Glutamatergic neuron (in vitro differentiated cells): ENCODE measurements around the gene SLC37A1. TPM values are rescaled to one million over a fixed set of nuclear protein-coding genes. Genes with fewer than 3 reads are reported as not detected.

Experiments
- DNase-seq: peaks from one replicate; pipeline ENCODE4 v3.0.0; 2022
- H3K27ac Mint-ChIP-seq: one replicate; pipeline ENCODE4 v1.8.0; 2020; ENCODE audit warnings: mild to moderate bottlenecking, mixed read lengths, inconsistent platforms; ENCODE audit not compliant: unreplicated experiment
- H3K27me3 Mint-ChIP-seq: one replicate; pipeline ENCODE4 v1.8.0; 2020; ENCODE audit warnings: mild to moderate bottlenecking, moderate library complexity, mixed read lengths, inconsistent platforms; ENCODE audit not compliant: unreplicated experiment
- H3K36me3 Mint-ChIP-seq: one replicate; pipeline ENCODE4 v1.8.0; 2020; ENCODE audit warnings: mild to moderate bottlenecking, mixed read lengths, inconsistent platforms; ENCODE audit not compliant: unreplicated experiment
- H3K4me1 Mint-ChIP-seq: one replicate; pipeline ENCODE4 v1.8.0; 2020; ENCODE audit warnings: mild to moderate bottlenecking, low read depth, mixed read lengths, inconsistent platforms; ENCODE audit not compliant: unreplicated experiment
- H3K4me3 Mint-ChIP-seq: one replicate; pipeline ENCODE4 v1.8.0; 2020; ENCODE audit warnings: mild to moderate bottlenecking, mixed read lengths, inconsistent platforms; ENCODE audit not compliant: unreplicated experiment
- H3K9me3 Mint-ChIP-seq: one replicate; pipeline ENCODE4 v1.8.0; 2020; ENCODE audit warnings: mild to moderate bottlenecking, moderate library complexity, mixed read lengths, inconsistent platforms; ENCODE audit not compliant: unreplicated experiment
- total RNA-seq: library from RNA; stranded (reverse); fragmentation: NEBNext Ultra II Directional; extraction: Animal tissue kit (Norgen Biotek cat#: 25700); gene quantifications from one replicate; pipeline ENCODE4 v1.2.1, GENCODE V29; 2021; ENCODE audit not compliant: unreplicated experiment
- TF ChIP-seq, protein P1 (sequence below): fragments of 200-600 bp; sonication (generic); IDR thresholded peaks from one replicate; pipeline ENCODE4 v1.5.0; 2021; ENCODE audit not compliant: partially characterized antibody, unreplicated experiment

SLC37A1 gene
- total RNA-seq, 1 donor from 2014 or later: 65.7 TPM

DNA sequence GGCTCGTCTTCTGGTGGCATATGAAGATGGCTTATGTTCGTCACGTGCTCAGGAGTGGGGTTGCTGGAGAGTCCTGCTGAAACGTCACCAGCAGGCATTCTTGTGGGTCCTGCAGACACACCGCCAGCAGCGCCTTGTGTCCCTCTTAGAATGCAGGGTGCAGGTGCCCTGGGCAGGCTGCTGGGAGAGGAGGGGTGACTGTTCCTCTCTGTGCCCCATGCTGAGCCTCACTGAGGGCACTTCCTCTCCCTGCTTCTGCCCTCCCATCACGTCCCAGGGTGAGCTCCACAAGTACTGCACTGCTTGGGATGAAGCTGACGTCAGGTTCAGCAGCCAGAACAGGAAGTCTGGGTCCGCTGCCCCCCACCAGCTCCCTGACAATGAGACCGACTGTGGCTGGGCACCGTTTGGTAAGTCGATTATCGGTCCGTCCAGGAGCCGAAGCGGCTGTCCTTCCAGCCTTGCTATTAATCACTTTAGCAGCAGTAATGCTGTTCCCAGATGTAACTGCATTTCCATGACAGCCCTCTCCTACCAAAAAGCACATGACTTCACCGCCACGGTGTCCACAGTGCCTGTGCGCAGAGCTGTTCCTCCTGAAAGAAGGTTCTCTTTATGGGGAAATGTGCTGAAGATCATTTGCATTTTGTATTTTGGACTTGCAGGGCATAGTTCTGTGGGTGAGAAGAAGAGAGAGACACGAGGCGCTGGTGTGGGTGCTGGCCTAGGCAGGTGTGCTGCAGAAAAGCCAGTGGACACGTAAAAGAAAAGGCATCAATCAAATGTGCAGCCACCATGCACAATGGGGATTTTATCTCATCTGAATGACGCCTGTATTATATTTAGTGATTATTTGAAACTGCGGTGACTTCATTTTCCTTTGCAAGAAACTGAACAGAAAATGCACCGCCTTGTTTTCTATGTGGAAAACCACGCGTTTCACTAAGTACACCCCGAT, 21.0 kb downstream of the SLC37A1 start:
- peaks cover 20% of the 10 kb centered on the region for H3K4me1 Mint-ChIP-seq
- H3K27me3 Mint-ChIP-seq: no peaks in the 10 kb centered on the region
- DNase-seq: no peak
- no peaks in the 10 kb centered on the region for H3K36me3 Mint-ChIP-seq
- H3K27ac Mint-ChIP-seq: no peak overlapping the region
- H3K4me3 Mint-ChIP-seq: no peak overlapping the region
- TF ChIP-seq, protein P1, sequence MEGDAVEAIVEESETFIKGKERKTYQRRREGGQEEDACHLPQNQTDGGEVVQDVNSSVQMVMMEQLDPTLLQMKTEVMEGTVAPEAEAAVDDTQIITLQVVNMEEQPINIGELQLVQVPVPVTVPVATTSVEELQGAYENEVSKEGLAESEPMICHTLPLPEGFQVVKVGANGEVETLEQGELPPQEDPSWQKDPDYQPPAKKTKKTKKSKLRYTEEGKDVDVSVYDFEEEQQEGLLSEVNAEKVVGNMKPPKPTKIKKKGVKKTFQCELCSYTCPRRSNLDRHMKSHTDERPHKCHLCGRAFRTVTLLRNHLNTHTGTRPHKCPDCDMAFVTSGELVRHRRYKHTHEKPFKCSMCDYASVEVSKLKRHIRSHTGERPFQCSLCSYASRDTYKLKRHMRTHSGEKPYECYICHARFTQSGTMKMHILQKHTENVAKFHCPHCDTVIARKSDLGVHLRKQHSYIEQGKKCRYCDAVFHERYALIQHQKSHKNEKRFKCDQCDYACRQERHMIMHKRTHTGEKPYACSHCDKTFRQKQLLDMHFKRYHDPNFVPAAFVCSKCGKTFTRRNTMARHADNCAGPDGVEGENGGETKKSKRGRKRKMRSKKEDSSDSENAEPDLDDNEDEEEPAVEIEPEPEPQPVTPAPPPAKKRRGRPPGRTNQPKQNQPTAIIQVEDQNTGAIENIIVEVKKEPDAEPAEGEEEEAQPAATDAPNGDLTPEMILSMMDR: no peak
- peaks cover 3% of the 10 kb centered on the region for H3K9me3 Mint-ChIP-seq

DNA sequence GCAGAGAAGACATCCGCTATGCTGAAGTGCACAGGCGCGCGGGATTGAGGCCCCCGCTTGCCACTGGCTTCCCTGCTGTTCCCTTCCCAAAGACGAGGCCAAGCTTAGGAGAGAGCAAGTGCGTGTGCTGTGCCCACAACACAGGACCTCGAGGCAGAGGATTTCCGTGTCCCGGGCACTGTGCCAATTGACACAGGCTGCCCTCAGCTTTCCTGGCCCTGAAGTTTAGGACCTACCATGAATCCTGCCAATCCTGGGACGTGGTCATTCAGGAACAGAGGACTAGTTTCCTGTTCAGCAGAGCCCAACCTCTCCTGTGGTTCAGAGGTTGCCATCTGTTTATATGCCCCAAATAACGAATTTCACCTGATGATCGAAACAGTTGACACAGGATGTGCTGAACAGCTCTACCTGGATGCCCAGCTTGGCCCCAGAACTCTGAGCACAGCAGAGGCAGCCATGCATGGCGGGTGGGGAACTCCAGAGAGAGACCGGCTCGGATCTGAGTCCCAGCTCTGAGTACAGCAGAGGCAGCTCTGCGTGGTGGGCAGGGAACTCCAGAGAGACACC, 22.0 kb downstream of the SLC37A1 start:
- H3K27ac Mint-ChIP-seq: no peak overlapping the region
- H3K27me3 Mint-ChIP-seq: no peaks in the 10 kb centered on the region
- H3K36me3 Mint-ChIP-seq: no peaks in the 10 kb centered on the region
- peaks cover 25% of the 10 kb centered on the region for H3K4me1 Mint-ChIP-seq
- peaks cover 3% of the 10 kb centered on the region for H3K9me3 Mint-ChIP-seq
- TF ChIP-seq, protein P1: no peak
- no peak for DNase-seq
- no peak overlapping the region for H3K4me3 Mint-ChIP-seq

DNA sequence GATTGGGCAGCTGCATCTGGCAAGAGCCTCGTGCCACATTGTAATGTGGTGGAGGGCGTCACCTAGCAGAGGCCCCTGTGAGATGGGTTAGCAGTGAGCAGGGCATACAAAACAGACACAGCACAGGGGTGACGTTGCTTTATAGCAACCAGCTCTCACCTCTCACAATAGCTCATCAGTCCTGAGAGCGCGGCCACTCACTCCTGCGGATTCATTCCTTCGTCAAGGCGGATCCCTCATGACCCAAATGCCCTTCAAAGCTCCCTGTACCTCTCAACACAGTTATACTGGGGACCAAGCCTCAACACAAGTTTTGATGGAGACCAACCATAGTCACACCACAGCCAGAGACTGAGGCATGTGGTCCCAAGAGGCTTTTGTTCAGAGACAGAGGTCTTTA, 22.9 kb downstream of the SLC37A1 start:
- TF ChIP-seq, protein P1: no peak
- Mint-ChIP-seq H3K4me3 (no peak overlapping the region), H3K27ac (no peak overlapping the region), H3K9me3 (peaks cover 3% of the 10 kb centered on the region), H3K36me3 (no peaks in the 10 kb centered on the region), H3K27me3 (no peaks in the 10 kb centered on the region), H3K4me1 (peaks cover 18% of the 10 kb centered on the region)
- DNase-seq: no peak

DNA sequence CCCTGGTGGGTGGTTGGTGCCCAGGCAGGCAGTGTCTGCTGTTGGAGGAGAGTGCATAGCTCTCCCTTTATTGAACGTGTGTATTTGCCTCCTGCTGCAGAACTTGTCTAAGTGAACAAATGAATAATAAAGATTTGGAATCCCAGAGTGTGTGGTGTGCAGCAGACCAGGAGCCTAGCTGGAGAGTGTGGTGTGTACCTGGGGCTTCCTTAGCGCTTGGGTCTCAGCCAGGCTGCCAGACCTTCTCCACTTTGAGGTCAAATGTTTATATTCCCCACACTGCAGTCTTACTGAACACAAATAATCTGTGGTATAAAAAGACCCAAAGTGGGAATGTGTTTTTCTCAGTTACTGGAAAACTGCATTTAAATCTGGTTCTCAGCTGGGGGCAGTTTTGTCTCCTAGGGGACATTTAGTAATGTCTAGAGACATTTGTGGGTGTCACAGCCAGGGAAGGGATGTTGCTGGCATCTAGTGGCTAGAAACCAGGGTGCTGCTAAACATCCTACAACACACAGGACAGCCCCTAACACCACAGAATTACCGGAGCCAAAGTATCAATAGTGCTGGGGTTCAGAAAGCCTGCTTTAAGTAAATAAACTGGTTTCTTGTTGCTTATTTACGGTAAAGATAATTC, 23.6 kb downstream of the SLC37A1 start:
- Mint-ChIP-seq H3K4me1 (peaks cover 18% of the 10 kb centered on the region), H3K4me3 (no peak overlapping the region), H3K9me3 (peaks cover 3% of the 10 kb centered on the region), H3K27ac (no peak overlapping the region), H3K27me3 (no peaks in the 10 kb centered on the region), H3K36me3 (no peaks in the 10 kb centered on the region)
- DNase-seq: no peak
- TF ChIP-seq, protein P1: no peak
